Inflammatory macrophage (primary cell): ENCODE results near the gene HOXB3.

Experiments
- DNase-seq, 2 donors: peaks; one replicate each; pipeline ENCODE4 v3.0.0-alpha.2; 2020 to 2022

HOXB3 gene

GRCh38 chr17:48625495-48626244, 35.6 kb upstream of the HOXB3 start:
- no peak for DNase-seq

GRCh38 chr17:48624544-48625494, 34.8 kb upstream of the HOXB3 start:
- no peak for DNase-seq

GRCh38 chr17:48624118-48624517, 34.1 kb upstream of the HOXB3 start:
- DNase-seq, result no peak

GRCh38 chr17:48623583-48623982, 33.5 kb upstream of the HOXB3 start:
- no peak for DNase-seq

- no peak for DNase-seq
Measured at GRCh38 chr17:48622857-48623256, 32.8 kb upstream of the HOXB3 start.

GRCh38 chr17:48621410-48622392, 31.7 kb upstream of the HOXB3 start:
- no peak for DNase-seq

- no peak for DNase-seq
Measured at GRCh38 chr17:48620461-48621139, 30.6 kb upstream of the HOXB3 start.

GRCh38 chr17:48619826-48620449, 29.9 kb upstream of the HOXB3 start:
- DNase-seq, result no peak

- DNase-seq, result peak; percentile 83 to 85
Measured at GRCh38 chr17:48618256-48618896, 28.3 kb upstream of the HOXB3 start.

- no peak for DNase-seq
Measured at GRCh38 chr17:48617471-48618255, 27.6 kb upstream of the HOXB3 start.

- no peak for DNase-seq
Measured at GRCh38 chr17:48616717-48617470, 26.9 kb upstream of the HOXB3 start.

GRCh38 chr17:48615963-48616716, 26.1 kb upstream of the HOXB3 start:
- no peak for DNase-seq

- DNase-seq, result no peak
Measured at GRCh38 chr17:48615047-48615962, 25.3 kb upstream of the HOXB3 start, which contains the start of gene HOXB8. HOXB8 (minus strand) TSS chr17:48615292; CDS start chr17:48614704, 588 bp downstream.

GRCh38 chr17:48613862-48614694, 24.0 kb upstream of the HOXB3 start:
- DNase-seq, result no peak

GRCh38 chr17:48612854-48613691, 23.0 kb upstream of the HOXB3 start:
- DNase-seq, result peak; percentile 30 to 37
